K562 (cell line): ENCODE results near the gene SLC8A1. TPM values are rescaled to one million over a fixed set of nuclear protein-coding genes. Genes with fewer than 3 reads are reported as not detected.

Experiments used
- ATAC-seq: fragments of 200-7000 bp; cut with Tn5 transposase; 3 replicates; pipeline ENCODE4 v1.9.1; 2020; ENCODE audit warnings: moderate library complexity
- BruUV-seq: library from RNA; stranded (reverse); fragments of 400-500 nt; replicated peaks from 2 replicates; lab custom pipeline; 2021; lab: Mats Ljungman, UMichigan
- CTCF ChIA-PET: fragments of 300-600 bp; formaldehyde crosslinking; extraction: SDS; loops from one replicate; lab custom pipeline; 2021; ENCODE audit warnings: low intra/inter-chr PET ratio; lab: Yijun Ruan, JAX
- POLR2A ChIA-PET: fragments of 300-600, 350-650 bp; sonication (Branson Sonifier 250); formaldehyde crosslinking; extraction: SDS; loops from one replicate; lab custom pipeline; 2021; ENCODE audit warnings: antibody characterized with exemption, inconsistent platforms; lab: Yijun Ruan, JAX
- DNase-seq, 4 experiments: peaks; one replicate each; pipeline versions ENCODE4 v3.0.0 to v3.0.0-alpha.2; 2011 to 2018; ENCODE audit warnings: low spot score in 3 of 4, mixed read lengths in 3 of 4; ENCODE audit errors: extremely low read depth in 1 of 4
- FAIRE-seq: peaks from 2 replicates; lab custom pipeline; 2011; peaks lifted over from hg19 to GRCh38; lab: Jason Lieb, UNC
- H2AFZ ChIP-seq: 2 replicates; pipeline ENCODE4 v1.6.0; 2011; ENCODE audit warnings: low read depth, low read length, control low read depth, inconsistent platforms
- H3K27ac ChIP-seq: fragments of 200-600 bp; 3 replicates; pipeline ENCODE4 v1.8.0; 2011; ENCODE audit warnings: low read depth, mild to moderate bottlenecking, control low read depth, inconsistent platforms, low read length, moderate library complexity, mixed read lengths; ENCODE audit errors: extremely low read depth
- H3K27me3 ChIP-seq, 2 experiments: fragments of 300-600 bp in 1 of 2; 2 replicates in 1 of 2; 3 replicates in 1 of 2; pipeline versions ENCODE4 v1.6.0 to v1.8.0; 2011; ENCODE audit warnings: inconsistent platforms in 2 of 2, low read length in 2 of 2, mild to moderate bottlenecking in 1 of 2, mixed read lengths in 1 of 2, moderate library complexity in 1 of 2; ENCODE audit not compliant: control insufficient read depth in 2 of 2, insufficient read depth in 2 of 2
- H3K36me3 ChIP-seq: fragments of 300-600 bp; 3 replicates; pipeline ENCODE4 v1.8.0; 2011; ENCODE audit warnings: mild to moderate bottlenecking, low read length, inconsistent platforms; ENCODE audit not compliant: control insufficient read depth, insufficient read depth
- H3K4me1 ChIP-seq, 2 experiments: fragments of 200-600 bp in 1 of 2; replicated peaks in 1 of 2; 2 replicates in 1 of 2; 3 replicates in 1 of 2; pipeline versions ENCODE4 v1.5.1 to v1.8.0; 2011; ENCODE audit warnings: inconsistent platforms in 2 of 2, low read length in 2 of 2, mild to moderate bottlenecking in 1 of 2, mixed read lengths in 1 of 2, moderate library complexity in 1 of 2; ENCODE audit not compliant: control insufficient read depth in 2 of 2, insufficient read depth in 2 of 2
- H3K4me2 ChIP-seq: 2 replicates; pipeline ENCODE4 v1.6.1; 2011; ENCODE audit warnings: low read length, control low read depth, inconsistent platforms, mixed read lengths; ENCODE audit not compliant: insufficient read depth
- H3K4me3 ChIP-seq: fragments of 200-600 bp; sonication (generic), shearing (Covaris generic); 2 replicates; pipeline ENCODE4 v1.5.1; 2016; ENCODE audit warnings: control low read depth, inconsistent platforms
- H3K79me2 ChIP-seq: fragments of 200-600 bp; 3 replicates; pipeline ENCODE4 v1.8.0; 2011; ENCODE audit warnings: low read length, inconsistent platforms; ENCODE audit not compliant: control insufficient read depth, insufficient read depth
- H3K9ac ChIP-seq, 2 experiments: 2 replicates each; pipeline versions ENCODE4 v1.6.0 to v1.6.1; 2011; ENCODE audit warnings: low read depth in 2 of 2, low read length in 2 of 2, control low read depth in 1 of 2, inconsistent platforms in 1 of 2, mild to moderate bottlenecking in 1 of 2, mixed read lengths in 1 of 2; ENCODE audit not compliant: insufficient read depth in 1 of 2
- H3K9me1 ChIP-seq: one replicate; pipeline ENCODE4 v1.6.0; 2011; ENCODE audit warnings: inconsistent platforms, mild to moderate bottlenecking, low read length, moderate library complexity; ENCODE audit not compliant: control insufficient read depth, insufficient read depth
- H3K9me3 ChIP-seq: replicated peaks from 2 replicates; pipeline ENCODE4 v1.5.1; 2011; ENCODE audit warnings: low read depth, low read length, inconsistent platforms; ENCODE audit not compliant: control insufficient read depth, insufficient read depth
- H4K20me1 ChIP-seq: replicated peaks from 2 replicates; pipeline ENCODE4 v1.6.1; 2011; ENCODE audit warnings: low read length, inconsistent platforms, mixed read lengths; ENCODE audit not compliant: control insufficient read depth, insufficient read depth
- CEBPG ChIP-seq, 3 experiments: fragments of 200-800 bp in 1 of 3; sonication (Bioruptor generic) in 1 of 3; sonication (generic) in 1 of 3; formaldehyde crosslinking in 1 of 3; IDR thresholded peaks in 2 of 3; conservative IDR thresholded peaks in 1 of 3; 2 replicates each; pipeline versions ENCODE4 v1.6.1 to v1.8.0; 2016 to 2022; ENCODE audit warnings: missing compliant biosample characterization in 2 of 3, missing genetic modification characterization in 2 of 3, mild to moderate bottlenecking in 1 of 3, missing genetic modification reagents in 1 of 3
- CGGBP1 ChIP-seq: fragments of 250-450 bp; sonication (Bioruptor Pico); IDR thresholded peaks from 2 replicates; pipeline ENCODE4 v1.9.0; 2021; ENCODE audit warnings: mild to moderate bottlenecking
- THAP7 ChIP-seq: fragments of 250-450 bp; sonication (Bioruptor Pico); IDR thresholded peaks from 2 replicates; pipeline ENCODE4 v1.5.0; 2021
- TSC22D4 ChIP-seq: fragments of 450-650 bp; IDR thresholded peaks from 2 replicates; pipeline ENCODE4 v1.6.1; 2016; ENCODE audit warnings: missing genetic modification characterization, missing biosample characterization, control low read depth
- WGBS: fragments of 100-300 bp; shearing (Covaris generic); methylation state at CpG from one replicate; pipeline ENCODE4 v1.1.6; 2016; ENCODE audit warnings: low coverage, mixed read lengths; ENCODE audit not compliant: insufficient coverage; ENCODE audit errors: missing lambda C conversion rate; 5-methylcytosine and 5-hydroxymethylcytosine counted together
- in situ Hi-C: fragments of 300-500 bp; cut with MboI; formaldehyde crosslinking; loops from 4 replicates; pipeline ENCODE4 v1.15.0; 2018; ENCODE audit warnings: inconsistent platforms, mixed read lengths
- intact Hi-C: fragments of 100-400 bp; cut with micrococcal nuclease; formaldehyde crosslinking; loops from 2 replicates; pipeline ENCODE4 v1.14.2; 2022
- polyA plus RNA-seq, 8 experiments: library from polyadenylated mRNA; depleted of rRNA in 4 of 8; stranded (reverse) in 5 of 8; unstranded in 3 of 8; fragments of >200 nt; fragmentation: Nextera tagmentation in 2 of 8; fragmentation: Illumina TruSeq in 1 of 8; extraction: Ambion mirVana in 2 of 8; extraction: Trizol in 1 of 8; gene quantifications; 2 replicates each; pipeline versions ENCODE4 v1.2.1 to v1.2.3, GENCODE V29; 2011 to 2014; ENCODE audit warnings: inconsistent platforms in 1 of 8, missing spikeins in 1 of 8
- total RNA-seq, 7 experiments: library from RNA; depleted of rRNA in 6 of 7; stranded (reverse); fragments of >200 nt in 6 of 7; fragmentation: Illumina TruSeq in 2 of 7; extraction: Trizol in 2 of 7; gene quantifications; 2 replicates each; pipeline versions ENCODE4 v1.2.1 to v1.2.3, GENCODE V29; 2011 to 2021; ENCODE audit warnings: low replicate concordance in 1 of 7
- TF ChIP-seq, protein P1 (sequence below): sonication (generic); formaldehyde crosslinking; IDR thresholded peaks from 2 replicates; pipeline ENCODE4 v1.8.0; 2022; ENCODE audit warnings: missing genetic modification reagents, mild to moderate bottlenecking, moderate library complexity, borderline replicate concordance

SLC8A1 gene
- total and polyA plus RNA-seq, 9 of the 15 experiments (the other 6 are each of a cell fraction or from before 2014, with no cell fraction given): not detected

DNA sequence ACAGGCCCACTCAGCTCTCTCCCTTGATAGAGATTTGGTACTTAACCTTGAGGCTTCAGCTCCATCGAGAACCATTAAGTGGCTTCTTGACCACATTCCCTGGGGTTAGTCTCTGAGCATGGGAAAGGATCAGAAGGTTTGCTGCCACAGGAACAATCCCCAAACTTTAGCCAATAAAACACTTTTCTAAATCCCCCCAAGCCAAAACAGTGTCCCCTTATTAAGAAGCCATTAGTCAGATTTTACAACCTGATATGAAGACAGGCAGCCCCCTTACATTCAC lies 37.7 kb upstream of the SLC8A1 start:
- no TSS peak for BruUV-seq
- CTCF ChIA-PET: no interaction called here
- DNase-seq: no peak
- Histone ChIP-seq H3K79me2 (no peaks in the 10 kb centered on the region), H2AFZ (no peak overlapping the region), H4K20me1 (no peaks in the 10 kb centered on the region), H3K27me3 (no peaks in the 10 kb centered on the region), H3K4me1 (no peaks in the 10 kb centered on the region), H3K4me2 (no peak overlapping the region), H3K9me1 (no peaks in the 10 kb centered on the region), H3K9ac (no peak overlapping the region), H3K36me3 (no peaks in the 10 kb centered on the region), H3K9me3 (no peaks in the 10 kb centered on the region), H3K27ac (no peak overlapping the region), H3K4me3 (no peak overlapping the region)
- in situ Hi-C loops (no loop called here), intact Hi-C loops (no loop called here)
- 0% methylated on average over 1 of the region's 1 CpG for WGBS
- POLR2A ChIA-PET: no interaction called here
- no peak for ATAC-seq
- TF ChIP-seq THAP7 (CRISPR knock-in tag): no peak
- TF ChIP-seq CGGBP1: no peak
- TF ChIP-seq TSC22D4 (tag): no peak
- TF ChIP-seq, protein P1, sequence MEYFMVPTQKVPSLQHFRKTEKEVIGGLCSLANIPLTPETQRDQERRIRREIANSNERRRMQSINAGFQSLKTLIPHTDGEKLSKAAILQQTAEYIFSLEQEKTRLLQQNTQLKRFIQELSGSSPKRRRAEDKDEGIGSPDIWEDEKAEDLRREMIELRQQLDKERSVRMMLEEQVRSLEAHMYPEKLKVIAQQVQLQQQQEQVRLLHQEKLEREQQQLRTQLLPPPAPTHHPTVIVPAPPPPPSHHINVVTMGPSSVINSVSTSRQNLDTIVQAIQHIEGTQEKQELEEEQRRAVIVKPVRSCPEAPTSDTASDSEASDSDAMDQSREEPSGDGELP (CRISPR knock-in tag): no peak
- TF ChIP-seq CEBPG (CRISPR knock-in tag; IDR thresholded peaks at IDR 0.05): no peak
- TF ChIP-seq CEBPG (tag; conservative IDR thresholded peaks at IDR 0.05 in 1 of 2, IDR thresholded peaks at IDR 0.05 in 1 of 2): no peak
- FAIRE-seq: no peak
